Activated naive CD8-positive, alpha-beta T cell treated with anti-CD3 and anti-CD28 coated beads for 36 hours (primary cell): Measurements from ENCODE around the gene PWP2. TPM values are rescaled to one million over a fixed set of nuclear protein-coding genes. Genes with fewer than 3 reads are reported as not detected.
A peak's percentile ranks its signal among the peaks of the same experiment; 100 is the strongest.

Source experiments
- DNase-seq: peaks from one replicate; pipeline ENCODE4 v3.0.0; 2021
- H3K27ac Mint-ChIP-seq: one replicate; pipeline ENCODE4 v1.8.0; 2022; ENCODE audit warnings: mild to moderate bottlenecking, moderate library complexity, mixed read lengths
- H3K27me3 Mint-ChIP-seq: one replicate; pipeline ENCODE4 v1.8.0; 2022; ENCODE audit warnings: mild to moderate bottlenecking, mixed read lengths
- H3K36me3 Mint-ChIP-seq: one replicate; pipeline ENCODE4 v1.8.0; 2021; ENCODE audit warnings: mild to moderate bottlenecking, mixed read lengths
- H3K4me1 Mint-ChIP-seq: one replicate; pipeline ENCODE4 v1.8.0; 2021; ENCODE audit warnings: mixed read lengths
- H3K4me3 Mint-ChIP-seq: one replicate; pipeline ENCODE4 v1.8.0; 2022; ENCODE audit warnings: mild to moderate bottlenecking, moderate library complexity, mixed read lengths
- H3K9me3 Mint-ChIP-seq: one replicate; pipeline ENCODE4 v1.8.0; 2022; ENCODE audit warnings: mixed read lengths
- total RNA-seq, 2 experiments: library from RNA; stranded (reverse); gene quantifications; one replicate each; pipeline ENCODE4 v1.2.3, GENCODE V29; 2021

The PWP2 gene
- total RNA-seq, 2 experiments from 2014 or later = 12.7 to 14.5 TPM

DNA sequence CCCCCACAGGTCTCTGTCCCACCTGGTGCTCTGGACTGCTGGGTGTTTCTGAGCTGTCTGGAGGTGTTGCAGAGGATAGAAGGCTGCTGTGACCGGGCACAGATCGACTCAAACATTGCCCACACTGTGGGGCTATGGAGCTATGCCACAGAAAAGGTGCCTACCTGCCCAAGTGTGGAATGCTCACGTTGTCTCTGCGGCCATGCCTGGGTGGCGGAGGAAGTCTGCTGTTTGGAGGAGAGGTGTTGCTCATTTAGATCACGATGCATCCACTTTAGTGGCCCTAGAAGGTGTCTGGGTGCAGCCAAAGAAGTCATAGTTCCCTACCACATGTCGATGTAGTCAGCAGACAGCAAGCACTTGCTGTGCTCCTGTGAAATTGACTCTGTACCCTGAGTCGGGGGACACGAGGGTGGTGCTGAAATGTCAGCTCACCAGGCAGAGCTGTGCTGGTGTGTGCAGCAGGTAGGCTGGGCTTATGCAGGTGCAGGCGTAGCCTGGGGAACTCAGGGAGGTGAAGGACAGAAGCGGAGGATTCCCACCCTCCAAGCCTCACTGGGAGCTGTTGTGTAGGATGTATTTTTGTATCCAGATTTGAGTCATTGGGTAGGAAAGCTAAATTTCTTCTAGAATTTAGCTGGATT, 32.8 kb upstream of the PWP2 start:
- H3K9me3 Mint-ChIP-seq = no peaks in the 10 kb centered on the region
- no peaks in the 10 kb centered on the region for H3K27me3 Mint-ChIP-seq
- no peak overlapping the region for H3K4me3 Mint-ChIP-seq
- peak overlapping the region; percentile 34 for H3K27ac Mint-ChIP-seq
- peaks cover 33% of the 10 kb centered on the region for H3K4me1 Mint-ChIP-seq
- no peak for DNase-seq
- H3K36me3 Mint-ChIP-seq = peaks cover 32% of the 10 kb centered on the region

DNA sequence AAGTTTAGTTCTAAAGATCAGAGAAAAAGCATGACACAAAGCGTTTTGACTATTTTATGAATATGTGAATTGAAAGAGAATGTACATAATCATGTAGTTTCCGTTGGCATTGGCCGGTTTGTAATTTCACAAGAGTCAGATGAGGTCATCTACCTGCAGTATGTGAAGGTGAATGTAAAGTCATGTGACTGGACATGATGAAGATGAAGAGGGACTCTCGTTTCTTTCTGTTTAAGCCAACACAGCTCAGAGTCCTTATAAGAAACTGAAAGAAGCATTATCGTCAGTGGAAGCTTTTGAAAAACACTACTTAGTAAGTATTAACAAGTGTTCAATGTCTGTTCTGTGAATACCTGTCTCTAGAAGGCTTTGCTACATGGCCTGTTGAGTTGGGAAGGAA, 30.9 kb upstream of the PWP2 start:
- Mint-ChIP-seq H3K27me3 (no peaks in the 10 kb centered on the region), H3K36me3 (peaks cover 42% of the 10 kb centered on the region), H3K4me3 (no peak overlapping the region), H3K4me1 (peaks cover 40% of the 10 kb centered on the region), H3K9me3 (no peaks in the 10 kb centered on the region), H3K27ac (peak overlapping the region; percentile 64)
- no peak for DNase-seq

DNA sequence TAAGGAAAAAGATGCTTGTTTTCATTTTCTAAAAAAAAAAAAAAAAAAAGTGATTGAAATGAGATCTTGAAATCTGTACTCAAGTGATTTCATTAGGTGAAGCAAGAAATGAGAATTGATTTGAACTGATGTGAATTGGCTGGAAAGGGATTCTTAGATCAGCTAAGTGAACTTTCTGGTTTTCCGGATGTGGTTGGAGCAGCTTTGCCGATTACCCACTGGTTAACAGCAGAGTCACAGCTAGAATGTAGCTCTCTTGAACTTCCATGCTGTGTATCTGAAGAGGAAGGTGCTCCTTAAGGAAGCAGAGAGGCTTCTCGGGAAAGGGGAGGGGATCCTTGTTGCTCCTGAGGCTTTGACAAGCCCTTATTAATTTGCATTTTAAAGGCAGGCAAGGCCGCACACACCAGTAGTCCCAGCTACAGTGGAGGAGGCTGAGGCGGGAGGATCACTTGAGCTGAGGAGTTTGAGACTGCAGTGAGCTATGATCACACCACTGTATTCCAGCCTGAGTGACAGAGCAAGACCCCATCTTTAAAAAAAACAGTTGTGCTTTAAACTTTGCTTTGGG, 28.7 kb upstream of the PWP2 start:
- Mint-ChIP-seq H3K27me3 (no peaks in the 10 kb centered on the region), H3K27ac (peak overlapping the region; percentile 62), H3K4me3 (no peak overlapping the region), H3K4me1 (peaks cover 59% of the 10 kb centered on the region), H3K36me3 (peaks cover 64% of the 10 kb centered on the region), H3K9me3 (no peaks in the 10 kb centered on the region)
- no peak for DNase-seq

DNA sequence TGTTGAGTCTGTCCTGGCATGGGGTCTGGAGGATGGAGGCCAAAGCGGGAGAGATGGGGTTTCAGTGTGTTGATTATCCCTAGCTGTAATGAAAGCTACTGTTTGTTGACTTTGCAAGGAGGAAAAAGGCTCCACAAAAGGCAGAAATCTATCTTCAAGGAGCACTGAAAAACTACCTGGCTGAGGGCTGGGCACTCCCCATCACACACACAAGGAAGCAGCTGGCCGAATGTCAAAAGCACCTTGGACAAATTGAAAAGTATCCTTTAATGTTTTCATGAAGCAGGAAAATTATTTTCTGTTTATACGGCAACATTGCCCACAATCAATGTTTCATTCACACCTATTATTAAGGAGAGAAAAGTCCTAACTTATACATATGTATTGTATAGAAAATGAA, 27.8 kb upstream of the PWP2 start:
- Mint-ChIP-seq H3K9me3 (no peaks in the 10 kb centered on the region), H3K27ac (peak overlapping the region; percentile 59), H3K4me1 (peaks cover 59% of the 10 kb centered on the region), H3K36me3 (peaks cover 64% of the 10 kb centered on the region), H3K4me3 (no peak overlapping the region), H3K27me3 (no peaks in the 10 kb centered on the region)
- no peak for DNase-seq

DNA sequence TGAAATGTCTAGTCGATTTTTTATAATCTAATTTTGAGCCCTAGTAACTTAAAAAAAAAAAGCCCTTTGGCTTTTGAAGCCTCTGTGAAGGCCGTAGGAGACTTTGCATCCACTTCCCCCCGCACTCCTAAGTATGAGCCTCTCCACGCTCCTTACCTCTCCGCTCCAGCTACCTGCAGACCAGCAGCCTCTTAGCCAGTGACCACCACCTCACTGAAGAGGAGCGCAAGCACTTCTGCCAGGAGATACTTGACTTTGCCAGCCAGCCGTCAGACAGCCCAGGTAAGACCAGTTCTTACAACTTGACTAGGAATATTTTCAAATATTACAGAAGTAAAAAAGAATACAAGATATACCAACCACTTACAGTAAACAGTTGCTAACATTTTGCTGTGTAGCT, 27.4 kb upstream of the PWP2 start:
- Mint-ChIP-seq H3K36me3 (peaks cover 66% of the 10 kb centered on the region), H3K9me3 (no peaks in the 10 kb centered on the region), H3K4me3 (no peak overlapping the region), H3K27me3 (no peaks in the 10 kb centered on the region), H3K27ac (no peak overlapping the region), H3K4me1 (peaks cover 61% of the 10 kb centered on the region)
- no peak for DNase-seq

DNA sequence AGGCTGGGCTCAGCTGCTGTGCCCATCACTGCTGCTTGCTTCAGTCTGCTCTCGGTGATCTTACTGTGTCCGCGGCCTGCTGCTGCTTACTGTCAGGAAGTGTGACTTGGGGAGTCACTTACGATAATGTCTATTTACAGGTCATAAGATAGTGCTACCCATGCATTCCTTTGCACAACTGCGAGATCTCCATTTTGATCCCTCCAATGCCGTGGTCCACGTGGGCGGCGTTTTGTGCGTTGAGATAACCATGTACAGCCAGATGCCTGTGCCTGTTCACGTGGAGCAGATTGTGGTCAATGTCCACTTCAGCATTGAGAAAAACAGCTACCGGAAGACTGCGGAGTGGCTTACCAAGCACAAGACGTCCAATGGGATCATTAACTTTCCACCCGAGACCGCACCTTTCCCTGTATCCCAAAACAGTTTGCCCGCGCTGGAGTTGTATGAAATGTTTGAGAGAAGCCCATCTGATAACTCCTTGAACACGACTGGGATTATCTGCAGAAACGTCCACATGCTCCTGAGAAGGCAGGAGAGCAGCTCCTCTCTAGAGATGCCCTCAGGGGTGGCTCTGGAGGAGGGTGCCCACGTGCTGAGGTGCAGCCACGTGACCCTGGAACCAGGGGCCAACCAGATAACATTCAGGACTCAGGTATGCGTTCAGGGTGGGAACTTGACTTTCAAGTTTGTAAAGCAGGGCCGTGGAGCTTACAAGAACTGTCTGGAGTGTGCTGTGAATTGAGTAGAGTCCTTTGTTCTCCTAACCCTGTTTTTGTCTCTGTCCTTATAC, 24.4 kb upstream of the PWP2 start:
- peak overlapping the region; percentile 99 for H3K27ac Mint-ChIP-seq
- H3K9me3 Mint-ChIP-seq = no peaks in the 10 kb centered on the region
- H3K4me3 Mint-ChIP-seq = peak overlapping the region; percentile 80
- H3K4me1 Mint-ChIP-seq = peaks cover 79% of the 10 kb centered on the region
- peak; percentile 35 for DNase-seq
- H3K27me3 Mint-ChIP-seq = no peaks in the 10 kb centered on the region
- H3K36me3 Mint-ChIP-seq = peaks cover 78% of the 10 kb centered on the region

DNA sequence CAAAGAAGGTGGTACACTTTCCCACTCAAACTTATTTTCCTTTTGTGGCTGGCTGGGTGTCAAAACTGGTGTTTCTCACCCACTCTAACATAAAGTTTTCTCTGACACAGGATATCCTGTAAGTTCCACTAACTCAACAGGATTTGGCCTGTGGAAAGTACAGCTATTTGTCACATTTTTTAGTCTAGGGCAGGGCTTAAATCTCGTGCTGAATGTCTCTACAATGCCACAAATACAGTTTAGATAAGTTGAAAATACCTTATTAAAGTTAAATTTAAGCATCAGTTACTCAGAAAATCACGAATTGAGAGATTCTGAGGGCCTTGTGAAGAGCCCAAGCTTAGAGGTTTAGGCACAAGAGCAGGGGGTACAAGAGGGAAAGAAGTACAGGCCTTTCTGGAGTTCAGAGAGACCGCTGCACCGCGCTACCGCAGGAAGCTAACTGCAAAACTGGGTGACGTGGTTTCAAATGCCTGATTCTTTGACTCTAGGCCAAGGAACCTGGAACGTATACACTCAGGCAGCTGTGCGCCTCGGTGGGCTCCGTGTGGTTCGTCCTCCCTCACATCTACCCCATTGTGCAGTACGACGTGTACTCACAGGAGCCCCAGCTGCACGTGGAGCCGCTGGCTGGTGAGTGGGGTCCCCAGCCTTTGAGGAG, 23.4 kb upstream of the PWP2 start:
- no peaks in the 10 kb centered on the region for H3K9me3 Mint-ChIP-seq
- H3K4me3 Mint-ChIP-seq = peak overlapping the region; percentile 80
- H3K27ac Mint-ChIP-seq = peak overlapping the region; percentile 99
- H3K27me3 Mint-ChIP-seq = no peaks in the 10 kb centered on the region
- peak; percentile 80 for DNase-seq
- peaks cover 80% of the 10 kb centered on the region for H3K36me3 Mint-ChIP-seq
- H3K4me1 Mint-ChIP-seq = peaks cover 81% of the 10 kb centered on the region

DNA sequence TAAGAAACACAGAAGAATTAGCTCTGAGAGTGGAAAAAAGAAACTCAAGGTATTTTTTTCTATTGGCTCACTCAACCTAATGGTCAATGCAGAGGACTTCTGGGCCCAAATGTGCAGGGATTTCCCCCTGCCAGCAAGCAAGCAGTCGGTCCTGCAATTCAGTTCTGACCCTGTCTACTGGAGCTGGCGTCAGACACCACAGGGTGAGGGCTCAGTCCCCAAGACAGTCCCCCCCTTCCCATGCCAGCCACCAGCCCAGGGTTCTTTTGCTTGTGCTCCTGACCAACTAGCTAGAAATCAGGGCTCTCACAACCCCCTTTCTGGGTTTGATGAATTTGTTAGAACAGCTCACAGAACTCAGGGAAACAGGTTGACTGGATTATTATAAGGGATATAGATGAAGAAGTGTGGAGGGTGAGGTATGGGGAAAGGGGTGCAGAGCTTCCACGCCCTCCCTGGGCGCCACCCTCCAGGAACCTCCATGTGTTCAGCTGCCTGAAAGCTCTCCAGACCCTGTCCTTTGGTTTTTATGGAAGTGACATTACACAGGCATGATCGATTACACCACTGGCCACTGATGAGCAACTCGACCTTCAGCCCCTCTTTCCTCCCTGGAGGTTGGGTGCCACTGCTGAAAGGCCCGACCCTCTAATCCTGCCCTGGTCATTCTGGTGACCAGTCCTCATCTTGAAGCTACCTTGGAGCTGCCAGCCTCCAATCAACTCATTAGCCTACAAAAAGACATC, 22.5 kb upstream of the PWP2 start:
- no peak for DNase-seq
- H3K27me3 Mint-ChIP-seq = no peaks in the 10 kb centered on the region
- H3K36me3 Mint-ChIP-seq = peaks cover 83% of the 10 kb centered on the region

DNA sequence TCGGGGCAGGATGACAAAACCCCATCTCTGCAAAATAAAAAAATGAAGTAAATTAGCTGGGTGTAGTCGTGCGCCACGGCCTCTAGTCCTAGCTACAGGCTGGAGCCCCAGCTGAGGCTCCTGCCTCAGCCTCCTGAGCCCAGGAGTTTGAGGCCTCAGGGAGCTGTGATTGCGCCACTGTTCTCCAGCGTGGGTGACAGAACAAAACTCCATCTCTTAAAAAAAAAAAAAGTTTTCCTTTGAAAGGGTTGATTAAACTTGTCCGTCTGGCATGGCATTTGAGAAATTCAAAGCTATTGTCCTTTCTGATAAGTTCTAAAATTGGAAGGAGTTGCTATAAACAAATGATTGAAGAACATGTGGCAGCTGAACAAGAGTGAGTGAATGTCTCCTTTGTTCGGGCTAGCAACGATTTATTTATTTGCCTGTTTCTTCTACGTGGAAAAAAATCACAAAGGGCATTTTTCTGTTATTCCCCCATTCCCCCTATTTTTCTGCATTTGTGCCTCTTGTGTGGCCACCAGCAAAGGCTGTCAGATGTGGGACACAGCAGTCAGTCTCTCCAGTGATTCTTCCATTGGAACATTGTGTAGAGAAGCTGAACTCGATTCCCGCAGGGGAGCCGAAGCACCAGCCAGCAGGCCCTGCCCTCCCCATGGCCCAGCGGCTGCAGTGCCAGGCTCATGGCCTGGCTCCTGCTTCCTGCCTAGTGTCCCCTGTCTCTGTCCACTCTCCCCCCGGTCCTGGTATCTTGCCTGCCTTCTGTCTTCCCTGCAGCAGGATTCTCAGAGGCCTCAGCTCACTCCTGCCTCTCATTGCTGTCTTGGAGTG, 21.5 kb upstream of the PWP2 start:
- Mint-ChIP-seq H3K4me1 (peaks cover 95% of the 10 kb centered on the region), H3K36me3 (peaks cover 87% of the 10 kb centered on the region), H3K27me3 (no peaks in the 10 kb centered on the region), H3K9me3 (no peaks in the 10 kb centered on the region), H3K4me3 (peak overlapping the region; percentile 80), H3K27ac (peak overlapping the region; percentile 99)
- DNase-seq = no peak

More for the DNA sequence above, 22.5 kb upstream of the PWP2 start:
- Mint-ChIP-seq H3K4me3 (peak overlapping the region; percentile 80), H3K4me1 (peaks cover 87% of the 10 kb centered on the region), H3K9me3 (no peaks in the 10 kb centered on the region), H3K27ac (peak overlapping the region; percentile 99)

DNA sequence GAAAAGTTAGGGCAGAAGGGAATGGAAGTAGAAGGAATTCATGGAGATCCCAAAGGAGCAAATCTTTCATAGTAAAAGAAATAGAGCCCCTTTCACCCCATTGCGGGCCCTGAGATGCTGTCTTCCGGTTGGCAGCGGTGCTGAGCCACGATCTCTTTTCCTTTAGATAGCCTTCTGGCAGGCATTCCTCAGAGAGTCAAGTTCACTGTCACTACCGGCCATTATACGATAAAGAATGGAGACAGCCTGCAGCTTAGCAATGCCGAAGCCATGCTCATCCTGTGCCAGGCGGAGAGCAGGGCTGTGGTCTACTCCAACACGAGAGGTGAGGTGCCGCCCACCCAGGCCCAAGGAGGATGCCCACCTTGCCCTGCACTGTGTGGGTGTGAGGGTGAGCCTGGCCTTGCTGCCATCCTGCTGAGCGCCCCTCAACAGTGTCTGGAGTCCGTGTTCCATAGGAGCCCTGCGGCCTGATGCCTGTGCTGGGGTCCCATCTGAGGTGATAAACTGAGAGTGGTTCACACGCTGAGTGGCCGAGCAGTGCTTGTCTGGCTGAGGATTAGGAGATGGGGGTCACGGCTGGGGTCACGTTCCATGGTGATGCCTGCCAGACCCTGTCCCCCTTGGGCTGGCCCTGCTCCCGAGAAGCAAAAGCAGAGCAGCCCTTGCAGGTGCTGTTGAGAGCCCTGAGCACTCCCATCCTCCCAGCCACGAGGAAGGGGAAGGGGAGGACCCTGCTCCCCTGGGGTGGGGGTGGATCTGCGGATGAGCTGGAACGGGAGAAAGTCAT, 20.4 kb upstream of the PWP2 start:
- no peak overlapping the region for H3K4me3 Mint-ChIP-seq
- H3K36me3 Mint-ChIP-seq = peaks cover 78% of the 10 kb centered on the region
- no peaks in the 10 kb centered on the region for H3K27me3 Mint-ChIP-seq

DNA sequence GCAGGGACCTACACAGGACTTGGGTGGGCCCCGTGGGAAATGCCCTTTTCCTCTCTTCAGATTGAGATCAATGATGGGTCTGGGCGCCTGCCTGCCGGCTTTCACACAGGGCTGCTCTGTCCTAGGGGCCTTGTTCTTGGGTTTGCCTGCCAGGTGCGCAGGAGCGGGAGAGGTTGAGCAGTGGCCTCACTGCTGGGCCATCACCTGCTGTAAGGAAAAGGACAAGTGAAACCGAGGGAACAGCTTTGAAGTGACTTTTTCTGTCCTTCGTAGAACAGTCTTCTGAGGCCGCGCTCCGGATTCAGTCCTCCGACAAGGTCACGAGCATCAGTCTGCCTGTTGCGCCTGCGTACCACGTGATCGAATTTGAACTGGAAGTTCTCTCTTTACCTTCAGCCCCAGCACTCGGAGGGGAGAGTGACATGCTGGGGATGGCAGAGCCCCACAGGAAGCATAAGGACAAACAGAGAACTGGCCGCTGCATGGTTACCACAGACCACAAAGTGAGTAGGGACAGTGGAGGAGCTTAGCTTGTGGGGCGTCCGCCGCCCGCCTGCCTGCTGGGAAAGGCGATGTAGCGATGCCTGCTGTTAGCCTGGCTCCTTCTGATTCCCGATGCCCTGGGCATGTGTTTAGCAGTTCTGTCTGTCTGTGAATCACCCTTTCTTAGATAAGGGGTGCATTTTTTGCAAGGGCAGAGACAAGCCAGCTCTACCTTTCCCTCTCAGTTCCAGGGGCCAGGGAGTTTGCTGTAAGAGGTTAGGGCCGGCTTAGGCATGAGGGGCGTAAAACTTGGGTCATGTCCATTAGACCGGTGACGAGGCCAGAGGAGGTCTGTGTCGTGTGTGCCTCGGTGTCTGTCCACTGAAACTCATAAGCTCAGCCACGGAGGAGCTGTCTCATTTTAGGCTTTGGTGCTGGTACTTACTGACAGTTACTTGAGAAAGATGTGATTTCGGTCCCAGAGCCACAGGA, 19.5 kb upstream of the PWP2 start:
- peak; percentile 24 for DNase-seq
- Mint-ChIP-seq H3K27me3 (no peaks in the 10 kb centered on the region), H3K4me3 (peak overlapping the region; percentile 62), H3K9me3 (no peaks in the 10 kb centered on the region), H3K36me3 (peaks cover 75% of the 10 kb centered on the region), H3K27ac (peak overlapping the region; percentile 99), H3K4me1 (peaks cover 76% of the 10 kb centered on the region)

More for the DNA sequence above, 20.4 kb upstream of the PWP2 start:
- Mint-ChIP-seq H3K9me3 (no peaks in the 10 kb centered on the region), H3K4me1 (peaks cover 85% of the 10 kb centered on the region), H3K27ac (peak overlapping the region; percentile 99)
- no peak for DNase-seq

DNA sequence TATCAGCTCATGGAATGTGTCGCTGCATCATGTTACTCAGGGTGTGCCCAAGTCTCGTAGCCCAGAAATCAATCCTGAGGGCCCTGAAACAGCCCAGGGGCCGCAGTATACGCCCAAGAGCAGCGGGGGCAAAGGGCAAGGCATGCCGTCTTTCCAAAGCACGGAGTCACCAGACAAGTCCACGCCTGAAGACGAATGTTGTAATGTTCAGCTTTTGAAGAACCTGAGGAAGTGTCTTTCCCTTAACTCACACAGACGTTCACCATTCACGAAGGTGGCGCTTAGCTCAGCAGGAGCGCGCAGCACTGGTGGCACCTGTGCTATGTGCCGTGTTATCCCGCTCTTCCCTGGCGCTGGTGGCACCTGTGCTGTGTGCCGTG, 18.8 kb upstream of the PWP2 start:
- H3K4me1 Mint-ChIP-seq = peaks cover 69% of the 10 kb centered on the region
- peak overlapping the region; percentile 99 for H3K27ac Mint-ChIP-seq
- no peaks in the 10 kb centered on the region for H3K27me3 Mint-ChIP-seq
- DNase-seq = no peak
- H3K9me3 Mint-ChIP-seq = no peaks in the 10 kb centered on the region
- peak overlapping the region; percentile 62 for H3K4me3 Mint-ChIP-seq
- H3K36me3 Mint-ChIP-seq = peaks cover 72% of the 10 kb centered on the region
